ENCODE results near the gene KIRREL1. TPM values are rescaled to one million over a fixed set of nuclear protein-coding genes. Genes with fewer than 3 reads are reported as not detected.
A peak's percentile ranks its signal among the peaks of the same experiment; 100 is the strongest.

The KIRREL1 gene
- total RNA-seq (2022), result 73.6 and 101 TPM in 2 replicates
- Bru-seq, nascent RNA, result percentile 86 among the genes with signal in this experiment
- percentile 88 among the genes with signal in this experiment for BruChase-seq, experiment 1, labeled RNA remaining after a 6-hour chase
- percentile 85 among the genes with signal in this experiment for BruChase-seq, experiment 2, labeled RNA remaining after a 2-hour chase
- long read RNA-seq, partial matches to known transcripts, result 3 of 45 reads
- long read RNA-seq, other reads (novel, unspliced or antisense), result 41 of 45 reads

DNA sequence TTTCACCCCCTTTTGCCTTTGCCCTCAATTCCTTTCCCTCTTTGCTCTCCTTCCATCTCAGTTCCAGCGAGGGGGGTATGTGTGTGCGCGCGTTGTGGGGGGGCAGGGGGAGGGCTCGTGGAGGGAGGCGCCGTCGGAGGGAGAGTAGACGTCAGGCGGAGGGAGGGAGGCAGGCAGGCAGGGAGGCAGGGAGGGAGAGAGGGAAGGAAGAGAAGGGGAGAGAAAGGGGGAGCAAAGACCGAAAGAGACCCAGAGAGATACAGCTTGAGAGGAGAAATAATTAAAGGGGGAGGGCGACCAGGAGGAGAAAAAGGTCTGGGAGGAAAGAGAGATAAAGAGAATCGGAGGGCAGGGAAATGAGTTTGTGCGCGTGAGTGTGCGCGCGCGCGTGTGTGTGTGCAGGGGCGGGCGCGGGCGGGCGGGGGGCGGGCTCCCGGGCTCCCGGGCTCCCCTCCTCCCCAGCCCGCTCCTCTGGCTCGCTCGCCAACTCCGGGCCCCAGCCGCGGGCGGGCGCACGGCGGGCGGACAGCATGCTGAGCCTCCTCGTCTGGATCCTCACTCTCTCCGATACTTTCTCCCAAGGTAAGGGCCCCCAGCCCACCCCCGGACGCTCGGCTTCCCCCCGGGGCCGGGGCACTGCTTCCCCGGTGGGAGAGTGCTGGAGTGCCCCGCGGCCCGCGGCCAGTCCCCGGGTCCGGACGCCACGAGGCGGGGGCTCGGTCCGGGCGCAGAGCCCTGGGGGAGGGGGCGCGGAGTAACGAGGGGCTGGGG is at the start of gene KIRREL1:
KIRREL1 (plus strand) TSS at position 499 of the 771 bp plus-strand sequence; CDS start at position 531, 32 bp downstream.
- Mint-ChIP-seq H3K4me1 (ENCODE audit: insufficient read depth, unreplicated experiment) (peaks cover 40% of the 10 kb centered on the region), H3K36me3 (ENCODE audit: insufficient read depth, unreplicated experiment) (peaks cover 7% of the 10 kb centered on the region), H3K4me3 (ENCODE audit: unreplicated experiment) (peak within 1 kb of the TSS; percentile 72), H3K27me3 (ENCODE audit: insufficient read depth, unreplicated experiment) (no peaks in the 10 kb centered on the region), H3K27ac (ENCODE audit: low read depth, unreplicated experiment) (peak within 1 kb of the TSS; percentile 10), H3K9me3 (ENCODE audit: unreplicated experiment) (no peaks in the 10 kb centered on the region)
- intact Hi-C loops (cut with micrococcal nuclease), result no loop called here
- BruUV-seq (replicated peaks), result no TSS peak
- POLR2A ChIA-PET, result interaction anchor here (0.8 to 8.0 kb wide), 18 partner anchors 9 to 1017 kb away, joined by 3 to 114 read pairs (median 8); partner anchors contain the start of gene IFI16
- no peak for TF ChIP-seq CTCF (IDR thresholded peaks at IDR 0.05; ENCODE audit: unreplicated experiment)
- peak; percentile 66 for DNase-seq (ENCODE audit: unreplicated experiment)
- CTCF ChIA-PET, result interaction anchor here (0.8 to 42.3 kb wide), 21 partner anchors 13 to 1080 kb away, joined by 3 to 2587 read pairs (median 35); a partner anchor contains a TSS

GRCh38 chr1:157944663-157945280 is 48.7 kb upstream of the KIRREL1 start:
- no peak overlapping the region for H3K27ac Mint-ChIP-seq (ENCODE audit: low read depth, unreplicated experiment)
- ChIA-PET CTCF (interaction anchor here (0.5 to 11.2 kb wide), 9 partner anchors 16 to 381 kb away, joined by 3 to 156 read pairs (median 5); no protein-coding TSS in a partner anchor), POLR2A (no interaction called here)
- no peaks in the 10 kb centered on the region for H3K4me1 Mint-ChIP-seq (ENCODE audit: insufficient read depth, unreplicated experiment)
- H3K4me3 Mint-ChIP-seq (ENCODE audit: unreplicated experiment), result no peak overlapping the region
- BruUV-seq (replicated peaks), result no TSS peak
- peaks cover 62% of the 10 kb centered on the region for H3K27me3 Mint-ChIP-seq (ENCODE audit: insufficient read depth, unreplicated experiment)
- H3K9me3 Mint-ChIP-seq (ENCODE audit: unreplicated experiment), result no peaks in the 10 kb centered on the region
- no peak for DNase-seq (ENCODE audit: unreplicated experiment)
- intact Hi-C loops (cut with micrococcal nuclease), result loop anchor here (5.0 to 10.0 kb wide), 2 partner anchors 167 to 570 kb away; partner anchors contain the start of gene FCRL2
- H3K36me3 Mint-ChIP-seq (ENCODE audit: insufficient read depth, unreplicated experiment), result no peaks in the 10 kb centered on the region
- TF ChIP-seq CTCF (IDR thresholded peaks at IDR 0.05; ENCODE audit: unreplicated experiment), result no peak

DNA sequence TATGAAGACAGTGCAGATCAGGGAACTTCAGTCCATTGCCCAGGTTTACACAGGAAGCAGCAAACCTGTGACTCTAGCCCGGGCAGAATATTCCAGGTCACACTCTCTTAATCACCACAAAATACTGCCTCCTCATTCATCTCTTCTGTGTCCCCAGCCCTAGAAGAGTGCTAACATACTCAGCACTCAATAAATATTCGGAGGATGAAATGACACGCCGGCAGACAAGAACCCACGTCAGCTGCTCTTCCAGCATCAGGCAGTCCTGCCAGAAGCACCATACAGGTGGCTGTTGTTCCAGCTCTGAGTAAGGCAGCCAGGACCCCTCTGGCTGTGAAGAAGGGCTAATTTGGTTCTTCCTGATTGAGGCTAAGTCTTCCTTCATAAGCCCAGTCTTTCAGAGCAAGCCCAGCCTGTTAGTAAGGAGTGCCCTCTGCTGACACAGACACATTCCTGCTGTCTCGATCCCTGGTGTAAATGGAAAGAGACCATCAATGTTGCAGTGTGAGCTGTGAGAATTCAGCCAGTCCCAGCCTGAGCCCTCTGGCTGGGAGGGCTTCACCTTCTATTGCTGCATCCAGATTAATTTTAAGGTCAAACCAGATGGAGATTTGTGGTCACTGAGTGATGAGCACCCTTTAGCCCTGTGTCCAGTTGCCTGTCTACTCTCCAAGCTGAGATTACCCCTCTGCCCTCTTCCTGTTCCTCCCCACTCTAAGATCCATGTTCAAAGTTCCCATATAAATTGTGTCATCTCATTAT is 45.0 kb upstream of the KIRREL1 start:
- Mint-ChIP-seq H3K9me3 (ENCODE audit: unreplicated experiment) (no peaks in the 10 kb centered on the region), H3K4me1 (ENCODE audit: insufficient read depth, unreplicated experiment) (no peaks in the 10 kb centered on the region), H3K27me3 (ENCODE audit: insufficient read depth, unreplicated experiment) (peaks cover 84% of the 10 kb centered on the region), H3K36me3 (ENCODE audit: insufficient read depth, unreplicated experiment) (no peaks in the 10 kb centered on the region), H3K4me3 (ENCODE audit: unreplicated experiment) (no peak overlapping the region), H3K27ac (ENCODE audit: low read depth, unreplicated experiment) (no peak overlapping the region)
- peak; percentile 88 for TF ChIP-seq CTCF (IDR thresholded peaks at IDR 0.05; ENCODE audit: unreplicated experiment)
- ChIA-PET CTCF (interaction anchor here (0.6 to 11.2 kb wide), 32 partner anchors 9 to 1196 kb away, joined by 3 to 156 read pairs (median 5); partner anchors contain the start of gene FCRL2), POLR2A (no interaction called here)
- no TSS peak for BruUV-seq (replicated peaks)
- intact Hi-C loops (cut with micrococcal nuclease), result loop anchor here (1.0 to 10.0 kb wide), 5 partner anchors 70 to 574 kb away; partner anchors contain the start of gene FCRL2
- peak; percentile 65 for DNase-seq (ENCODE audit: unreplicated experiment)
